Gastrocnemius medialis (tissue), 4 donors: ENCODE results near the gene SHC1. TPM values are rescaled to one million over a fixed set of nuclear protein-coding genes. Genes with fewer than 3 reads are reported as not detected.

Experiments used
- ATAC-seq, 2 donors: fragments of 150-250 bp; one replicate each; pipeline ENCODE4 v1.9.1; 2016
- DNase-seq, 2 donors: peaks; one replicate each; pipeline ENCODE4 v3.0.0-alpha.2; 2019
- H3K27ac ChIP-seq, 4 donors: fragments of 200-600 bp; sonication (generic); 1 replicate in 1 of 4; 2 replicates in 3 of 4; pipeline ENCODE4 v1.5.1; 2016 to 2018; ENCODE audit warnings: mild to moderate bottlenecking in 2 of 4, moderate library complexity in 1 of 4
- H3K27me3 ChIP-seq, 3 donors: fragments of 200-600 bp; sonication (generic) in 2 of 3; 1 replicate in 1 of 3; 2 replicates in 2 of 3; pipeline versions ENCODE4 v1.5.1 to v1.6.0; 2016 to 2019; ENCODE audit warnings: mild to moderate bottlenecking in 1 of 3, moderate library complexity in 1 of 3
- H3K36me3 ChIP-seq, 2 donors: fragments of 200-600 bp; sonication (generic) in 1 of 2; one replicate each; pipeline ENCODE4 v1.5.1; 2017 to 2018
- H3K4me1 ChIP-seq, 2 donors: fragments of 200-600 bp; sonication (generic) in 1 of 2; one replicate each; pipeline ENCODE4 v1.5.1; 2016 to 2017; ENCODE audit warnings: mild to moderate bottlenecking in 2 of 2
- H3K4me3 ChIP-seq, 4 donors: fragments of 200-600 bp; sonication (generic) in 3 of 4; 1 replicate in 1 of 4; 2 replicates in 3 of 4; pipeline ENCODE4 v1.5.1; 2016 to 2019; ENCODE audit warnings: mild to moderate bottlenecking in 2 of 4
- H3K9me3 ChIP-seq, 3 donors: fragments of 200-600 bp; sonication (generic) in 2 of 3; 1 replicate in 1 of 3; 2 replicates in 2 of 3; pipeline ENCODE4 v1.5.1; 2016 to 2019
- POLR2A ChIP-seq, 2 donors: fragments of 450-650 bp; IDR thresholded peaks; one replicate each; pipeline ENCODE4 v1.6.1; 2017; ENCODE audit warnings: antibody characterized with exemption in 2 of 2, mild to moderate bottlenecking in 2 of 2, moderate library complexity in 2 of 2
- in situ Hi-C, 4 donors: fragments of 200-750 bp; cut with MboI; loops; one replicate each; pipeline versions ENCODE4 v1.15.0 to v1.8.0; 2017; ENCODE audit warnings: low sequenced_read_pairs in 4 of 4
- intact Hi-C: fragments of 100-400 bp; cut with DNase I; formaldehyde crosslinking; loops from one replicate; pipeline ENCODE4 v1.15.1; 2023; ENCODE audit warnings: low total_unique reads
- total RNA-seq, 4 donors: library from RNA; depleted of rRNA; stranded (reverse); fragments of >200 nt; gene quantifications; one replicate each; pipeline versions ENCODE4 v1.1.0 to v1.2.3, GENCODE V29; 2016
- TF ChIP-seq, protein P1 (sequence below), 5 experiments: fragments of 450-650 bp in 3 of 5; fragments of 200-600 bp in 2 of 5; sonication (generic) in 2 of 5; IDR thresholded peaks in 4 of 5; conservative IDR thresholded peaks in 1 of 5; 1 replicate in 4 of 5; 2 replicates in 1 of 5; pipeline ENCODE4 v1.5.1; 2016 to 2019; ENCODE audit warnings: antibody characterized with exemption in 5 of 5, mild to moderate bottlenecking in 3 of 5, moderate library complexity in 3 of 5

Gene SHC1
- total RNA-seq, 4 donors from 2014 or later: 27.4 to 135 (median 54.9) TPM

DNA sequence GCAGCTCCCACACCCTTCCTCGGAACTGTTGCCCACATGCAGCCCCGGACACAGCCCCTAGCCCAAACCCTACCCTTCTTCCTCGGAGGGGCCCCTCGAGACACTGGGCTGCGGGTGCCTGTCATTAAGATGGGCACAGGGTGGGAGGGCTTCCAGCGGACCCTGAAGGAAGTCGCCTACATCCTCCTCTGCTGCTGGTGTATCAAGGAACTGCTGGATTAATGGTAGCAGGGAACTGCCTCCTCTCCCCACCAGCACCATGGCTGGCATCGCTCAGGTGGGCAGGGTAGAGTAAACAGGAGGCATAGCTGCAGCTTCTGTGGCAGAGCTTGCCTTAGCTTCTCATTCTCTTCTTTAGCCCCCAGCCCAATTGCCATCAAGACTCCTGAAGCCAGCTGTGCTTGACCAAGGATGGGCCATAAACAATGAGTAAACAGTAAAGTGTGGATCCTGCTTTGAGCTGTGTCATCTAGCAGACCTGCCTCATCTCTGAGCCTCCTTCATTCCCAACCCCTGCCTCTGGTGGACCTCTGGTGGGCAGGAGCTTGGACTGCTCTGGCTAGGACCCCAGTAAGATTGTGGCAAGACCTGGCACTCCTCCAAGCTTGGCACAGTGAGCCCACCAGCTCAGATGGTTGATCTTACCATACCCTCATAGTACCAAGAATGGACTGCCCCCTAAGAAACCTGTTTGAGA is 23.2 kb upstream of the SHC1 start, which contains the start of gene LENEP:
LENEP (plus strand) TSS at position 15 of the 697 bp plus-strand sequence; CDS start at position 37, 22 bp downstream.
- no peak within 1 kb of the TSS for H3K27ac ChIP-seq
- peaks cover 0 to 19% of the 10 kb centered on the region in 2 donors for H3K36me3 ChIP-seq
- TF ChIP-seq POLR2A (IDR thresholded peaks at IDR 0.05): no peak
- TF ChIP-seq, protein P1, sequence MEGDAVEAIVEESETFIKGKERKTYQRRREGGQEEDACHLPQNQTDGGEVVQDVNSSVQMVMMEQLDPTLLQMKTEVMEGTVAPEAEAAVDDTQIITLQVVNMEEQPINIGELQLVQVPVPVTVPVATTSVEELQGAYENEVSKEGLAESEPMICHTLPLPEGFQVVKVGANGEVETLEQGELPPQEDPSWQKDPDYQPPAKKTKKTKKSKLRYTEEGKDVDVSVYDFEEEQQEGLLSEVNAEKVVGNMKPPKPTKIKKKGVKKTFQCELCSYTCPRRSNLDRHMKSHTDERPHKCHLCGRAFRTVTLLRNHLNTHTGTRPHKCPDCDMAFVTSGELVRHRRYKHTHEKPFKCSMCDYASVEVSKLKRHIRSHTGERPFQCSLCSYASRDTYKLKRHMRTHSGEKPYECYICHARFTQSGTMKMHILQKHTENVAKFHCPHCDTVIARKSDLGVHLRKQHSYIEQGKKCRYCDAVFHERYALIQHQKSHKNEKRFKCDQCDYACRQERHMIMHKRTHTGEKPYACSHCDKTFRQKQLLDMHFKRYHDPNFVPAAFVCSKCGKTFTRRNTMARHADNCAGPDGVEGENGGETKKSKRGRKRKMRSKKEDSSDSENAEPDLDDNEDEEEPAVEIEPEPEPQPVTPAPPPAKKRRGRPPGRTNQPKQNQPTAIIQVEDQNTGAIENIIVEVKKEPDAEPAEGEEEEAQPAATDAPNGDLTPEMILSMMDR (IDR thresholded peaks at IDR 0.05 in 4 of 5, conservative IDR thresholded peaks at IDR 0.05 in 1 of 5): no peak
- H3K4me3 ChIP-seq: no peak within 1 kb of the TSS
- H3K4me1 ChIP-seq: peaks cover under 1 to 11% of the 10 kb centered on the region in 2 donors
- ATAC-seq (no peak), DNase-seq (no peak)
- intact Hi-C loops (no loop called here), in situ Hi-C loops (no loop called here)
- H3K9me3 ChIP-seq: no peaks in the 10 kb centered on the region
- H3K27me3 ChIP-seq: no peaks in the 10 kb centered on the region

DNA sequence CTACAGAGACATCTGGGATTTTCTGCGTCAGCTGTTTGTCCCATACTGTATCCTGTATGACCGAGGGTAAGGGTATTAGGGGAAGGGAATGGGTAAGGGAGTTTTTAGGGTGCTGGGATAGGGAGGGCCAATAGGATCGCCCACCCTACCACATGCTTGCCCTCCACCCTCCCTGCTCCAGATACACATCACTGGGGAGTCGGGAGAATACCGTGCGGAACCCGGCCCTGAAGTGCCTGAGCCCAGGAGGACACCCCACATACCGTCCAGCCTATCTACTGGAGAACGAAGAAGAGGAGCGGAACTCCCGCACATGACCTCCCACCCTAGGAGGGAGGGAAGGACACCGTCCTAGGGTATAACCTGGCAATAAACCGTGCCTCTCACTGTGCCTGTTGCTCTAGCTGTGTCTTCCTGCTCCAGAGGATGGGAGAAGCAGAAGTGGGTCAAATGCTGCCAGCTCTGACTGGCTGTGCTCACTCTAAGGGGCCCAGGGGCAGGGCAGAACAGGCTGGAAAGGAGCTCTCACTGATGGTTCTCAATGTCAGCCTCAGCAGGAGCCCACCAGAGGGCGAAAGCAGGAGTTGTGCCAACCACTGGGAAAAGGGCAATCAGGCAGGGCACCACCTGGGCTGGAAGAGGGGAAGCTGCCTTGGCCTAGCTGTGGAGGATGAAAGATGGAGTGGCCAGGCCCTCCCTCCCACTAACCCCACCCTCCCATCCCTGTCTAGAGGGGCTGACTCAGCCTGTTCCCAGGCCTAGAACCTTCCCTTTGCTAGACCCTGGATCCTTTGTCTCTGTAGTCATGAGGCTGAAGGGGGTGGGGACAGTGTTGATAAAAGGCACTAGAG is 22.4 kb upstream of the SHC1 start:
- DNase-seq: no peak
- TF ChIP-seq POLR2A (IDR thresholded peaks at IDR 0.05): no peak
- TF ChIP-seq, protein P1 (IDR thresholded peaks at IDR 0.05 in 4 of 5, conservative IDR thresholded peaks at IDR 0.05 in 1 of 5): no peak
- Histone ChIP-seq H3K36me3 (peaks cover 0 to 27% of the 10 kb centered on the region in 2 donors), H3K27me3 (no peaks in the 10 kb centered on the region), H3K4me1 (peaks cover 0 to 5% of the 10 kb centered on the region in 2 donors), H3K4me3 (no peak overlapping the region), H3K27ac (no peak overlapping the region), H3K9me3 (no peaks in the 10 kb centered on the region)
- in situ Hi-C loops: no loop called here
- ATAC-seq: no peak
- intact Hi-C loops: no loop called here

DNA sequence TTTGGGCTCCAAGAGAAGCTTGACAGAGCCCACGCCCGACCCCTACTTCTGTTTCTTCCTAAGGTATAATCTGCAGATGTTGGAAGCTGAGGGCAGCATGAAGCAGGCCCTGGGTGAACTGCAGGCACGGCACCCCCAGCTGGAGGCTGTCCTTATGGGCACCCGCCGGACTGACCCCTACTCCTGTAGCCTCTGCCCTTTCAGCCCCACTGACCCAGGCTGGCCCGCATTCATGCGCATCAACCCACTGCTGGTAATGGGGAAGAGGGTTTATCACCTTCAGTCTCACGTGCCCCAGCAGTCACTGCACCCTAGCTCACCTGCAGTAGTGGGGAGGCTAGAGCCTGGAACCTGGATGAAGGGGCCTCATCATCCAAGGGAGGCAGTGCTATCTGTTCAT is 19.7 kb upstream of the SHC1 start:
- DNase-seq (no peak), ATAC-seq (no peak)
- Histone ChIP-seq H3K27me3 (no peaks in the 10 kb centered on the region), H3K9me3 (no peaks in the 10 kb centered on the region), H3K4me1 (peaks cover 0 to 5% of the 10 kb centered on the region in 2 donors), H3K4me3 (no peak overlapping the region), H3K36me3 (peaks cover 0 to 33% of the 10 kb centered on the region in 2 donors), H3K27ac (no peak overlapping the region)
- intact Hi-C loops (no loop called here), in situ Hi-C loops (no loop called here)
- TF ChIP-seq, protein P1 (IDR thresholded peaks at IDR 0.05 in 4 of 5, conservative IDR thresholded peaks at IDR 0.05 in 1 of 5): no peak
- TF ChIP-seq POLR2A (IDR thresholded peaks at IDR 0.05): no peak

DNA sequence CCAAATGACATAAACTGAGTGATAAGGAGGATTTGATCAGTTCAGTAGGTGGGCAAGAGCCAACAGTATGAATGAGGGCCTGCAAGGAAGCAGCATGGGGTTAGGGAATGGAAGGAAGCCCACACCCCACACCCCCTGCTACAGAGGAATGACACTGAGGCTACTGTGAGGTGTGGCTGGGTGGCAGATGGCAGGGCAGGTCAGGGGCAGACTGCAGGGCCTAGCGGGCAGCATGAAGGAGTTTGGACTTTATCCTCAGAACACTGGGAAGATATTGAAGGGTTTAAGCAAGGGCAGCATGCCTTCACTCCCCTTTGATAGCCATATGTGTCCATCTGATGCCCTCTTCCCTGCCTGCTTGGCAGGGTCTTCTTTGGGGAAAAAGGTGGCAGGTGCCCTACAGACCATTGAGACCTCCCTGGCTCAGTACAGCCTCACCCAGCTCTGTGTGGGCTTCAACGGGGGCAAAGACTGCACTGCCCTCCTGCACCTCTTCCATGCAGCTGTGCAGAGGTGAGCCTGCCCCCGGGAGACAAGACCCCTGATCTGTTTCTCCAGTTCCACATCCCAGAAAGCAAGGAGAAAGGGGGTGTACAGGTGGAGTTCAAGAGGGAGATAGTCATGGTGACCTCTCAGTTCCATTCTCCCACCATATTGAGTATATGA is 18.8 kb upstream of the SHC1 start:
- DNase-seq: no peak
- no peaks in the 10 kb centered on the region for H3K27me3 ChIP-seq
- no peak for TF ChIP-seq POLR2A (IDR thresholded peaks at IDR 0.05)
- TF ChIP-seq, protein P1 (IDR thresholded peaks at IDR 0.05 in 4 of 5, conservative IDR thresholded peaks at IDR 0.05 in 1 of 5): no peak
- H3K27ac ChIP-seq: no peak overlapping the region
- no peaks in the 10 kb centered on the region for H3K9me3 ChIP-seq
- ATAC-seq: no peak
- intact Hi-C loops (no loop called here), in situ Hi-C loops (no loop called here)
- H3K4me3 ChIP-seq: no peak overlapping the region
- H3K4me1 ChIP-seq: peaks cover 0 to 14% of the 10 kb centered on the region in 2 donors
- H3K36me3 ChIP-seq: peaks cover 0 to 33% of the 10 kb centered on the region in 2 donors
